AG09319 (cell line): Measurements from ENCODE around the gene G6PC1.
"Not testable (repeated sequence)": the region's sequence is repeated elsewhere in the genome, so short reads cannot be mapped to it uniquely, and the experiment has no call there.

Experiments used
- DNase-seq: peaks from one replicate; pipeline ENCODE4 v3.0.0-alpha.2; 2010; ENCODE audit warnings: low read depth; ENCODE audit errors: extremely low read depth
- TF ChIP-seq, protein P1 (sequence below): IDR thresholded peaks from 2 replicates; pipeline ENCODE4 v1.5.1; 2011; ENCODE audit warnings: low read depth, mild to moderate bottlenecking, inconsistent platforms, low read length, moderate library complexity

The G6PC1 gene

DNA sequence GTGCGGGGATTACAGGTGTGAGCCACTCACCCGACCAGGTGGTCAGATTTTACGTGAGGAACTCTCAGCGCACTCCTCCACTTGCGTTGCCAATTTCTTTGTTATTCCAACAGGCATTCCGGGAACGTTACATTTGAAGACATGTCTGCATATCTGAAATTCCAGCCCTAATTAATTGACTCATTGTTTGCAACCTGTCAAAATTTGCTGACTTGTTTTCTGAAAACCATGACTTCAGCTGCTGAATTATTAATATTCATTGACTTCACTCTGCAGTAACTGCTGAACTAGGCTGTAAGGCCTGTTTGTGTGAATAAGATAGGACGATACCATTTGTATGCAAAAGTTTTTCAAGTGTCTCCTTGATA, 16.6 kb downstream of the G6PC1 start:
- TF ChIP-seq, protein P1, sequence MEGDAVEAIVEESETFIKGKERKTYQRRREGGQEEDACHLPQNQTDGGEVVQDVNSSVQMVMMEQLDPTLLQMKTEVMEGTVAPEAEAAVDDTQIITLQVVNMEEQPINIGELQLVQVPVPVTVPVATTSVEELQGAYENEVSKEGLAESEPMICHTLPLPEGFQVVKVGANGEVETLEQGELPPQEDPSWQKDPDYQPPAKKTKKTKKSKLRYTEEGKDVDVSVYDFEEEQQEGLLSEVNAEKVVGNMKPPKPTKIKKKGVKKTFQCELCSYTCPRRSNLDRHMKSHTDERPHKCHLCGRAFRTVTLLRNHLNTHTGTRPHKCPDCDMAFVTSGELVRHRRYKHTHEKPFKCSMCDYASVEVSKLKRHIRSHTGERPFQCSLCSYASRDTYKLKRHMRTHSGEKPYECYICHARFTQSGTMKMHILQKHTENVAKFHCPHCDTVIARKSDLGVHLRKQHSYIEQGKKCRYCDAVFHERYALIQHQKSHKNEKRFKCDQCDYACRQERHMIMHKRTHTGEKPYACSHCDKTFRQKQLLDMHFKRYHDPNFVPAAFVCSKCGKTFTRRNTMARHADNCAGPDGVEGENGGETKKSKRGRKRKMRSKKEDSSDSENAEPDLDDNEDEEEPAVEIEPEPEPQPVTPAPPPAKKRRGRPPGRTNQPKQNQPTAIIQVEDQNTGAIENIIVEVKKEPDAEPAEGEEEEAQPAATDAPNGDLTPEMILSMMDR = no peak
- DNase-seq = no peak

DNA sequence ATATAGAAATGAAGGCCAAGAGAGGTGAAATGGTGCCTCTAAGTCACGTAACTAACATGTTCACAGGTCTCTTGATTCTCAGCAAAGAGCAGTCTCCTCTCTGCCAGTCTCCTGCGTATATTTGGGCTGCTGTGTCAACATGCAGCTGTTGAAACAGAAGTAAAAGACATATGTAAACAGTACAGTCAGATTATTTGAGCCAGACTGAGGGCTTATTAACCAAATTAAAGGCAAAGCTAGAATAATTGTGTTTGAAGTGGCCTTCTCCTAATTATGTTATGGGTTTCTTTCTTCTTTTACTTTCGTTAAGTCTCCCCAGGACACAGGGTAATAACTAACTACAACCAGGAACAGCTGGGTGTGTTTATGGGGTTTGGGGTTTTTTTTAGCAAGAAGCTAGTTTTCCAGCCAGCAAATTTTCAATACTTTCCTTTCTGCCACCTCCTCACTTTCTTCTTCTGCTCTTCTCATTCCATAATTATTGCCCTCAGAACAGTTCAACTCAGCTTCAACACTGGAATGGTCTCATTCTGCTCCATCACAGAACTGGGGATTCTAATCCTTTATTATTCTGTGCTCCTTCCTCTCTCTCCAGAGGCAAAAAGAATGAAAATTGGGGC, 18.4 kb downstream of the G6PC1 start:
- TF ChIP-seq, protein P1 = no peak
- no peak for DNase-seq

DNA sequence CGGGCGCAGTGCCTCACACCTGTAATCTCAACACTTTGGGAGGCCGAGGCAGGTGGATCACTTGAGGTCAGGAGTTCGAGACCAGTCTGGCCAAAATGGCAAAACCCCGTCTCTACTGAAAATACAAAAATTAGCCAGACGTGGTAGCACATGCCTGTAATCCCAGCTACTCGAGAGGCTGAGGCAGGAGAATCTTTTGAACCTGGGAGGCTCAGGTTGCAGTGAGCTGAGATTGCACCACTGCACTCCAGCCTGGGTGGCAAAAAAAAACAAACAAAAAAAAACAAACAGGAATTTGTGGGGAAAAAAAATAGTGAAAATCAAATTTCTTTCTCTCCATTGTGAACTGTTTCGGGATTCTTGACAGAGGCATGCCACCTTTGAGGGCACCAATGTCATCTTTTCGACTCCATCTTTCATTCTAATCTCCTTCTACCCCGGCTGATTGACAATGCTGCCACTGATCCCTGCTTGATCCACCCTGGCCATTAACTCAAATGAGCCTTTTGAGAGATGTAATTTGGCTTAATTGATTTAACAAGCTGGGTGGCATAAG, 19.0 kb downstream of the G6PC1 start:
- not testable (repeated sequence) for DNase-seq

DNA sequence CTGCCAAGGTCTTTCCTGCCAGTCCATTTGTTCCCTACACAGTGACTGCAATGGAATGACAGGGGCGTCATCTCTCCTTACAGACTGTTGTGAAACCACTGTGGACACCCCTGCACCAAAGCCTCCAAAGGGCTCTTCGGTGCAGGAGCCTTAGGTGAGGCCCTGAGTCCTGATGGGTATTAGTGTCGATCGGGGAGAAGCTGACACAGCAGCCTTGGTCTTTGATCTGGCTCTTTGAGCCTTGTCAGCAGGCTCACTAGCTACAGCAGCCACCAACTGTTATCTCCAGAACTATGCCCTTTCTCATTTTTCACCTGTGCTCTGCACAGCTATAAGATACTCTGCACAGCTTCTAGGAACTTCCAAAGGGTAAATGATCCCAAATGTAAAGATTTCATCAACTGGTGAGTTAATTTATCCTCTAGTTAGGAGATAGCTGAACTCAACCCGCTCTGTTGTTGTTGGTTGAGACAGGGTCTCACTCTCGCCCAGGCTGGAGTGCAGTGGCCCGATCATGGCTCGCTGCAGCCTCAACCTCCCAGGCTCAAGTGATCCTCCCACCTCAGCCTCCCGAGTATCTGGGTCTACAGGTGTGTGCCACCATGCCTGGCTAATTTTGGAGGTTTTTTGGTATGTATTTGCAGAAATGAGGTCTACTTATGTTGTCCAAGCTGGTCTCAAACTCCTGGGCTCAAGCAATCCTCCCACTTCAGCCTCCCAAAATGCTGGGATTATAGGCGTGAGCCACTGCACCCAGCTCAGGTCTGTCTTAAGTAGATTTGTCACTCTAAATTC, 19.7 kb downstream of the G6PC1 start:
- no peak for DNase-seq
- TF ChIP-seq, protein P1 = no peak

DNA sequence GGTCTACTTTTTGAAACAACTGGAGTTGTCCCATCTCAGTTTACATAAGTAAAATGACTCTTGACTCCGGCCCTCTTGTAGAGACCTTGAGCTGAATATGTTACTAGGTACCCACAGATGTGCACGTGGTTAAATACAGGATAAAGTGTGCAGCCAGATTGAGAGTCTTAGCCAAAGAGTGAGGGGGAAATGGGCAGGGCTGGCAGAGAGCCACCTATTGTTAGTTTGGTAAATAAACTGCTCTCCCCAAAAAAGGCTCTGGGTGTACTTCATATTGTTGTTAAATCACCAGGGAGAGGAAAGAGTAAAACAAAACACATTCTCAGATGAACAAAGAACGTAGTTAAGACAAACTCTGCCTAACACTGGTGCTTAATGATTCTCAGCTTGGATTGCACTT, 20.3 kb downstream of the G6PC1 start:
- DNase-seq = no peak
- TF ChIP-seq, protein P1 = no peak

DNA sequence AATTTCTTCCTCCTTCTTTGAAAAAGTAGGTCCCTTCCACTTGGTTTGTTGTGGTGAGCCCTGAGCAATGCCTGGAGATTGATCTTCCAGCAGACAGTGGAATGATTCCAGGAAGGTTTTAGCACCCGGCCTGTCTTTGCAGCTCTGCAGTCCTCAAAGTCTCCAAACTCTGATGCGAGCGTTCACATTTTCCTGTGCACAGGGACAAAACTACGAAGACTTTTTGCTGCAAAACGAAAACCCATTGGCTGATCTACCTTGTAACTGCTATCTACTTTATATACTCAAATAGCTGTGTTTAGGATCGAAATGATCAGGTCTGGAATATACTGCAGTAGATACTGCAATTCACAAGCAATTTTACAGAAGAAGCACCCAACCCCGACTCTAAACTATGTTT, 21.7 kb downstream of the G6PC1 start:
- TF ChIP-seq, protein P1 = no peak
- DNase-seq = no peak

DNA sequence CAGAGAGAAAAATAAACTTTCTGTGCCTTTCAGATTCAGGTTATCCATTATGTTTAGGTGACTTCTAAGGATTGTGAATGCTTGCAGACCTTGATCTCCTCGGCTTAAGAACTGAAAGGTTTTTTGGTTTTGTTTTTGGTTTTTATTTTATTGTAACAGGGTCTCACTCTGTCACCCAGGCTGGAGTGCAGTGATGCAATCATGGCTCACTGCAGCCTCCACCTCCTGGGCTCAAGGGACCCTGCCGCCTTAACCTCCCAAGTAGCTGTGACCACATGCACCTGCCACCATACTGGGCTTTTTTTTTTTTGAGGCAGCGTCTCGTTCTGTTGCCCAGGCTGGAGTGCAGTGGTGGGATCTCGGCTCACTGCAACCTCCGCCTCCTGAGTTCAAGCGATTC, 22.9 kb downstream of the G6PC1 start:
- DNase-seq = not testable (repeated sequence)

DNA sequence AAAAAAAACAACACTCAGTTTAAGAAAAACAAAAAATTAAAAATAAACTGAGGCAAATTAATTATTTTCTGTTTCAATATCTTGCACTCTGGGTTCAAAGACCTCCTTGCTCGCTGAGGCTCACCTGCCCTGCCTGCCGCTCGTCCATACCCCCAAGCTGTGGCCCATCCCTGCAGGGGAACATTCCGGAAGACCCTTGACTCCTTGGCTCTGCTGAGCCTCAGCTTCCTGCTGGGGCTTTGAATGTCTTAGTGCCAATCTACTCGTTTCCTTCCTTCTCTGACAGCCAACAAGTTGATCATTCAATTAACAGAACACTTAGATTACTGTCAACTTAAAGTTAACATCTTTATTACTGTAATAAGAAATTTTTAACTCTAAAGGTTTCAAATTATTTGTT, 24.3 kb downstream of the G6PC1 start:
- no peak for DNase-seq
- TF ChIP-seq, protein P1 = no peak
